GM20000 (cell line): ENCODE measurements around the gene FAM3A.

ENCODE experiments used
- DNase-seq: peaks from one replicate; pipeline ENCODE4 v3.0.0; 2012; ENCODE audit warnings: low spot score
- TF ChIP-seq, protein P1 (sequence below): IDR thresholded peaks from 2 replicates; pipeline ENCODE4 v1.5.1; 2012; ENCODE audit warnings: mild to moderate bottlenecking, control low read depth; ENCODE audit errors: extremely low read depth, missing control alignments

Gene FAM3A

DNA sequence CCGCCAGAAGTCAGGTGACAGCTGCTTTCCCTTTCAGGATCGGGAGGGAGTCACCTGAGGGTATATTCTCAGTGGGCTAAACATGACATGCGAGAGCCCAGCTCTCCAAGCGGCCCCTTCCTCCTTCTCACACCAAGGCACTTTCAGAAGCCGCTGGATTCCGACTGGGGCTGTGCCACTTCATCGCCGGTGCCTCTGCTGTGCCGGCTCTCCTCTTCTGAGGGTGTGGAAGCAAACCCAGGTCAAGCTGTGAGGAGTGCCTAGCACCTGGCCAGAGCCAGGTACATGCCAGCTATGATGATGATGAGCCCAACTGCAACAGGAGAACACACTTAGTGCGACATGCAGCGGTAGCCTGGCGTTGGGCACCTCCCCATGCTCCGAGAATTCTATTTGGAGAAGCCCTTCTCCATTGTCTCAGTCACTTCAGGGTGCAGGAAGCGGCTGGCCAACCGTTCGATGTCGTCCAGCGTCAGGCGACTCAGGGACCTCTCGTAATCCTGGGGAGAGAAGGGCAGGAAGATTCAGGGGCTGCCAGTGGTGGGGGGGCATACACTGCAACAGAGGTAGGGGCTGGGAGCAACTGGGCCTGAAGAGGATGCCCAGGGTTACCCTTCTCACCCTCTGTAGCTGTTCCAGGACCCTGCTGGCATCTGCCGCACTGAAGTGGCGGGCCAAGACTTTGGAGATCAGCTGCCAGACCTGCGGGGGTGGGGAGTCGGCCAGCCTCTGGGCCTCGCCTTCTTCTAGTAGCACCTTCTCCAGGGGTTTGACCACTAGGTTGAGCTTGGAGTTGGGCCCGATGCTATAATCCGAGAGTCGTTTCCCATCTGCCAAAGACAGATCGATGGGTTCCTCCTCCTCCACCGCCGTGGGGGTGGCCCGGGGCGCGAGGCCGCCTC lies 30.6 kb downstream of the FAM3A start:
- DNase-seq: no peak
- TF ChIP-seq, protein P1, sequence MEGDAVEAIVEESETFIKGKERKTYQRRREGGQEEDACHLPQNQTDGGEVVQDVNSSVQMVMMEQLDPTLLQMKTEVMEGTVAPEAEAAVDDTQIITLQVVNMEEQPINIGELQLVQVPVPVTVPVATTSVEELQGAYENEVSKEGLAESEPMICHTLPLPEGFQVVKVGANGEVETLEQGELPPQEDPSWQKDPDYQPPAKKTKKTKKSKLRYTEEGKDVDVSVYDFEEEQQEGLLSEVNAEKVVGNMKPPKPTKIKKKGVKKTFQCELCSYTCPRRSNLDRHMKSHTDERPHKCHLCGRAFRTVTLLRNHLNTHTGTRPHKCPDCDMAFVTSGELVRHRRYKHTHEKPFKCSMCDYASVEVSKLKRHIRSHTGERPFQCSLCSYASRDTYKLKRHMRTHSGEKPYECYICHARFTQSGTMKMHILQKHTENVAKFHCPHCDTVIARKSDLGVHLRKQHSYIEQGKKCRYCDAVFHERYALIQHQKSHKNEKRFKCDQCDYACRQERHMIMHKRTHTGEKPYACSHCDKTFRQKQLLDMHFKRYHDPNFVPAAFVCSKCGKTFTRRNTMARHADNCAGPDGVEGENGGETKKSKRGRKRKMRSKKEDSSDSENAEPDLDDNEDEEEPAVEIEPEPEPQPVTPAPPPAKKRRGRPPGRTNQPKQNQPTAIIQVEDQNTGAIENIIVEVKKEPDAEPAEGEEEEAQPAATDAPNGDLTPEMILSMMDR: no peak

DNA sequence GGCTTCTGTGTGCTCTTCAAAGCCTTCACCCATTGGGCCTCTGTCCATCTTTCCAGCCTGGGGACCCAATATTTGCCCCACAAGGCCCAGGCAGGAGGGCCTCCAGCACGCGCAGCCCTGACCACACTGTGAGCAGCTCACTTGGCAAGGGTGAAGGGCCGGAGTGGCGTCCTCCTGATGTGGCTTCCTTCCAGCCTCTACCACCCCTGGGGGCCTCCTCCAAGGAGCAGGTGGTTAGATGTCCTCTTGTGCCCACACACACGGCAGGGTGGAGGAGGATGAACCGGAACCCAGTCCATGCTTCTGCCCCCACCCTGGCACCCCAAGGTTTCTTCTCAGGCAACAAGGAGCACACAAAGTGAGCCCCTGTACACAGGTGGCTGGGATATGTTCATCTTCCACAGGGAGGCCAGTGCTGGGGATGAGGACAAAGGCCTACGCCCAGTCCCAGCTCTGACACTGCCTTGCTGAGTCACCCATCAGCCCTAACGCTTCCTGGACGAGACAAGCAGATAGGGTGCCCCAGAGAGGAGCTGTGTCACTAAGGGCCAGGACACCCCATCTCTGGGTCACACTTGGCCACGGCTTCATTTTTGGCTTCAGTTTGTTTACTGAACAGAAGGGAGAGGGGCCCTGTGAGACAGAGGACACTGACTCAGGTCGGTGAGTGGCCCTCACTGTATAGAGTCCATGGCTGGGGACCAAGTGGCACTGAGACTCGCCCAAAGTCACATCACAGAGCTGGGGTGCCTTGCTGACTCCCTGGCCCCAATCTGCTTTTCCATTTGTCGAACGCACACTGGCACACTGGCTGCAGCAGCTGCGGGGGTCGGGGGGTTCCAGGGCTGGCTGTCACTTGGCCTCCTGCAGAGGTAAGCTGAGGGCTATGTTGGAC lies 31.5 kb downstream of the FAM3A start:
- TF ChIP-seq, protein P1: no peak
- DNase-seq: no peak

DNA sequence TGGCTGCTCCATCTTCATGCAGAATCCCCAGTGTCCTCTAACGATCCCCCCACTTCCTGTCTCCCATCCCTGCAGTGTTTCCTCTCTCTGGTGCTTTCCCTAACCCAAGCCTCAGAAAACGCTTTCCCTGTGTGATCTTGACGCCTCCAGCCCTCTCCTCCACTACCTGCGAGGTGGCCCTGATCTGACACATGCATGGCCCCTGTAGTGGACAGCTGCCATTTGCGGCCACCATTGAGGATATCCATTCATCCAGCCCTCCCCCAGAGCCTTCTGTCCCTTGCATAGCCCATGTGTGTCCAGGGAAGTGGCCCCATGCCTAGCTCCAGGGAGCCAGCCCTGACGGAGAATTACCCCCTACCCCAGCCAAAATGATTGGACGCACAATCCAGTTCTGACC lies 32.7 kb downstream of the FAM3A start:
- DNase-seq: no peak
- TF ChIP-seq, protein P1: no peak

DNA sequence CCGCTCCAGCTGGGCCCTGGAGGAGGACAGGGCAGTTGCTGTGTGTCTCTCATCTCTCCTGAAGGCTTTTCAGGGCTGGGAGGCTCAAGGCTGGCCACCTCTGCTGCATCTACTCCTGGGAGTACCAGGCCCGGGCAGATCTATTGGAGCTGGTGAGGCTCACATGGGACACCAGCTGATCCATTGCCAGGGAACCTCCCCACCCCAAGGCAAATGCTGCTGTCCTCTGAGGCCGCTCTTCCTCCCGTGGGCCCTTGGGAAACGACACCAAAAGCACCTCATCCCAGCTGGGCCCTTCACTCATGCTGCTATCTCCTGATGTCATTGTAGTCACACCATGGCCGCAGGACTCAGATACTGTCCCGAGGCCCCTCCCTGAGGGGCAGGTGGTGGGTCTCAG lies 33.2 kb downstream of the FAM3A start:
- TF ChIP-seq, protein P1: no peak
- no peak for DNase-seq

DNA sequence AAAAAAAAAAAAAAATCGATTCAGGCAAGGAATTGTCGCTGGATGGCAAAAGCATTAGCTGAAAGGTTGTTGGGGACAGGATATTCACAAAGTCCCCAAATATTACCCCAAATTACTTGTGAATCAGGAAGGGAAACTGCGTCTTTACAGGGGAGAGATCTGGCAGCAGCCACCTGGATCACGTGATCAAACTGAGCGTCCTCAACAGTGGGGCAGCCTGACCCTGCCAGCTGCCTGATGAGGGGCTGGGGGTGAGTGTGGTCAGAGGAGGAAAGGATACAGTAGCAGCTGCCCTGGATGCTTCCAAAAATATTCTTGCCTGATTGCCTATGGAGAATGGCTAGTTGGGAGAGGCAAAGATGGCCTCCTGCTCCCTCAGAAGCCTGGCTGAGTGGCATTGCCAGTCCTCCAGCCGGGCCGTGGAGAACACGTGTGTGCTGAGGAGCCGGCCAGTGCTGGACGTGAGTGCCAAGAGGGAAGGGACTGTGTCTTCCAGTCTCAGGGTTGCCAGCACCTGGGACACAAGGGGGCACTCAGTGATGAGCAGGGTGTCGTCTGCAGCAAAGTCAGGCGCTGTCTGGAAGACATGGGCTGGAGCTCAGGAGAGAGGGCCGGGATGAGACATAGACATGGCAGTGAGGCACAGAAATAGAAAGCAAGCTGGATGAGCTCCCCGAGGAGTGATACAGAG lies 34.0 kb downstream of the FAM3A start:
- no peak for DNase-seq
- TF ChIP-seq, protein P1: no peak

DNA sequence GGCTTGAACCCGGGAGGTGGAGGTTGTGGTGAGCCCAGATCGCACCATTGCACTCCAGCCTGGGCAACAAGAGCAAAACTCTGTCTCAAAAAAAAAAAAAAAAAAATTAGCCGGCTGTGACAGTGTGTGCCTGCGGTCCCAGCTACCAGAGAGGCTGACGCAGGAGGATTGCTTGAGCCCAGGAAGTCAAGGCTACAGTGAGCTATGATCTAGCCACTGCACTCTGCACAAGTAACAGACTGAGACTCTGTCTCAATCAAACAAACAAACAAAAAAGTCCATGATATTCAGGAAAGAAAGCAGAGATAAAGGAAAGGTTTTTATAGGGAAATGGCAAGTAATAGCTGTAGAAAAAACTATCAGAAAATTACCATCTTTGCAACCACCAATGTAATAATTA lies 34.8 kb downstream of the FAM3A start:
- TF ChIP-seq, protein P1: no peak
- no peak for DNase-seq
